ENCODE results near the gene NECAB3.
A peak's percentile ranks its signal among the peaks of the same experiment; 100 is the strongest.
"Not testable (repeated sequence)": the region's sequence is repeated elsewhere in the genome, so short reads cannot be mapped to it uniquely, and the experiment has no call there.

The NECAB3 gene

GRCh38 chr20:33674294-33675135, at the start of gene NECAB3:
NECAB3 (minus strand) TSS chr20:33674428; CDS start chr20:33674352, 76 bp downstream.
- FAIRE-seq = no peak

GRCh38 chr20:33721391-33722140, 47.3 kb upstream of the NECAB3 start:
- FAIRE-seq = no peak

GRCh38 chr20:33719989-33720709, 45.9 kb upstream of the NECAB3 start, which contains the start of gene PXMP4:
PXMP4 (minus strand) TSS chr20:33720310; CDS start chr20:33720207, 103 bp downstream.
- peak; percentile 99 for FAIRE-seq

GRCh38 chr20:33719277-33719988, 45.2 kb upstream of the NECAB3 start:
- FAIRE-seq = no peak

- no peak for FAIRE-seq
Measured at GRCh38 chr20:33716498-33716897, 42.3 kb upstream of the NECAB3 start.

GRCh38 chr20:33713865-33714367, 39.7 kb upstream of the NECAB3 start:
- FAIRE-seq = no peak

GRCh38 chr20:33711446-33711738, 37.2 kb upstream of the NECAB3 start:
- no peak for FAIRE-seq

GRCh38 chr20:33710681-33711445, 36.6 kb upstream of the NECAB3 start:
- FAIRE-seq = no peak

GRCh38 chr20:33709905-33710541, 35.8 kb upstream of the NECAB3 start:
- no peak for FAIRE-seq

- FAIRE-seq = no peak
Measured at GRCh38 chr20:33709398-33709797, 35.2 kb upstream of the NECAB3 start.

- FAIRE-seq = no peak
Measured at GRCh38 chr20:33707668-33708067, 33.4 kb upstream of the NECAB3 start.

- FAIRE-seq = no peak
Measured at GRCh38 chr20:33704197-33704924, 30.1 kb upstream of the NECAB3 start.

- FAIRE-seq = no peak
Measured at GRCh38 chr20:33703498-33704137, 29.4 kb upstream of the NECAB3 start.

GRCh38 chr20:33702861-33703260, 28.6 kb upstream of the NECAB3 start:
- no peak for FAIRE-seq

GRCh38 chr20:33701629-33702450, 27.6 kb upstream of the NECAB3 start:
- no peak for FAIRE-seq

- not testable (repeated sequence) for FAIRE-seq
Measured at GRCh38 chr20:33700696-33701441, 26.6 kb upstream of the NECAB3 start.

GRCh38 chr20:33698966-33699365, 24.7 kb upstream of the NECAB3 start:
- not testable (repeated sequence) for FAIRE-seq

- FAIRE-seq = no peak
Measured at GRCh38 chr20:33697129-33697528, 22.9 kb upstream of the NECAB3 start.

Data from islet of Langerhans (tissue), 1 donor.